PC-3 (cell line): Measurements from ENCODE around the gene XPC. TPM values are rescaled to one million over a fixed set of nuclear protein-coding genes. Genes with fewer than 3 reads are reported as not detected.
A peak's percentile ranks its signal among the peaks of the same experiment; 100 is the strongest.

Experiments
- ATAC-seq: fragments of 200-7000 bp; cut with Tn5 transposase; 2 replicates; pipeline ENCODE4 v1.9.1; 2020; ENCODE audit warnings: mild to moderate bottlenecking, moderate library complexity
- BruUV-seq: library from RNA; stranded (reverse); fragments of 400-500 nt; replicated peaks from 2 replicates; lab custom pipeline; 2021; lab: Mats Ljungman, UMichigan
- CTCF ChIA-PET: fragments of 300-600 bp; sonication (Branson Sonifier 250); formaldehyde crosslinking; loops from one replicate; lab custom pipeline; 2022; ENCODE audit warnings: antibody characterized with exemption; lab: Charles Lee
- POLR2A ChIA-PET: fragments of 300-600 bp; sonication (Branson Sonifier 250); formaldehyde crosslinking; loops from one replicate; lab custom pipeline; 2022; ENCODE audit warnings: antibody characterized with exemption; ENCODE audit not compliant: unreplicated experiment; lab: Charles Lee
- DNase-seq: peaks from one replicate; pipeline ENCODE4 v3.0.0-alpha.2; 2015
- H2AFZ ChIP-seq: fragments of 300-600 bp; sonication (generic); 2 replicates; pipeline ENCODE4 v1.6.0; 2016; ENCODE audit warnings: antibody characterized with exemption, low read length
- H3F3A ChIP-seq: fragments of 300-600 bp; sonication (generic); one replicate; pipeline ENCODE4 v1.6.0; 2017; ENCODE audit warnings: antibody characterized with exemption, low read length, control low read depth, mild to moderate bottlenecking; ENCODE audit not compliant: unreplicated experiment
- H3K27ac ChIP-seq: fragments of 300-600 bp; sonication (generic); 2 replicates; pipeline ENCODE4 v1.5.1; 2016; ENCODE audit warnings: mild to moderate bottlenecking, low read length
- H3K27me3 ChIP-seq: fragments of 300-600 bp; sonication (generic); 2 replicates; pipeline ENCODE4 v1.6.1; 2016; ENCODE audit warnings: low read length, mixed read lengths
- H3K36me3 ChIP-seq: fragments of 300-600 bp; sonication (generic); 2 replicates; pipeline ENCODE4 v1.6.1; 2016; ENCODE audit warnings: low read depth, mixed run types, low read length, mixed read lengths
- H3K4me1 ChIP-seq: fragments of 300-600 bp; sonication (generic); 2 replicates; pipeline ENCODE4 v1.5.1; 2016; ENCODE audit warnings: low read length; ENCODE audit not compliant: insufficient read depth
- H3K4me2 ChIP-seq: fragments of 300-600 bp; sonication (generic); 2 replicates; pipeline ENCODE4 v1.6.0; 2016; ENCODE audit warnings: low read length
- H3K4me3 ChIP-seq: fragments of 300-600 bp; sonication (generic); 2 replicates; pipeline ENCODE4 v1.5.1; 2016; ENCODE audit warnings: mild to moderate bottlenecking, low read length, mixed read lengths
- H3K79me2 ChIP-seq: fragments of 300-600 bp; sonication (generic); 2 replicates; pipeline ENCODE4 v1.6.1; 2017; ENCODE audit warnings: low read length, mixed read lengths
- H3K9ac ChIP-seq: fragments of 300-600 bp; sonication (generic); 2 replicates; pipeline ENCODE4 v1.6.0; 2016; ENCODE audit warnings: mild to moderate bottlenecking, low read length
- H3K9me2 ChIP-seq: fragments of 300-600 bp; sonication (generic); replicated peaks from 2 replicates; pipeline ENCODE4 v1.6.1; 2016; ENCODE audit warnings: mixed run types, low read length, mixed read lengths
- H3K9me3 ChIP-seq: fragments of 300-600 bp; sonication (generic); 2 replicates; pipeline ENCODE4 v1.6.1; 2016; ENCODE audit warnings: low read length, mixed read lengths
- H4K20me1 ChIP-seq: fragments of 300-600 bp; sonication (generic); 2 replicates; pipeline ENCODE4 v1.6.1; 2016; ENCODE audit warnings: low read length, mixed read lengths
- EZH2 ChIP-seq: fragments of 300-600 bp; sonication (generic); IDR thresholded peaks from one replicate; pipeline ENCODE4 v1.6.1; 2017; ENCODE audit warnings: antibody characterized with exemption, mild to moderate bottlenecking, low read length; ENCODE audit not compliant: unreplicated experiment
- EZH2phosphoT487 ChIP-seq: fragments of 300-600 bp; sonication (generic); IDR thresholded peaks from 2 replicates; pipeline ENCODE4 v1.6.1; 2018; ENCODE audit warnings: mild to moderate bottlenecking, antibody characterized with exemption, low read length, borderline replicate concordance
- intact Hi-C: fragments of 100-400 bp; cut with micrococcal nuclease; formaldehyde crosslinking; loops from 2 replicates; pipeline ENCODE4 v1.9.0; 2023
- total RNA-seq: library from RNA; depleted of rRNA; stranded (reverse); fragments of >200 nt; gene quantifications from 2 replicates; pipeline ENCODE4 v1.2.3, GENCODE V29; 2014
- TF ChIP-seq, protein P1 (sequence below): fragments of 300-600 bp; sonication (generic); conservative IDR thresholded peaks from 2 replicates; pipeline ENCODE4 v1.5.1; 2017; ENCODE audit warnings: antibody characterized with exemption, low read depth, mild to moderate bottlenecking, low read length

Gene XPC
- total RNA-seq, 1 experiment from 2014 or later, result 24.3 TPM

DNA sequence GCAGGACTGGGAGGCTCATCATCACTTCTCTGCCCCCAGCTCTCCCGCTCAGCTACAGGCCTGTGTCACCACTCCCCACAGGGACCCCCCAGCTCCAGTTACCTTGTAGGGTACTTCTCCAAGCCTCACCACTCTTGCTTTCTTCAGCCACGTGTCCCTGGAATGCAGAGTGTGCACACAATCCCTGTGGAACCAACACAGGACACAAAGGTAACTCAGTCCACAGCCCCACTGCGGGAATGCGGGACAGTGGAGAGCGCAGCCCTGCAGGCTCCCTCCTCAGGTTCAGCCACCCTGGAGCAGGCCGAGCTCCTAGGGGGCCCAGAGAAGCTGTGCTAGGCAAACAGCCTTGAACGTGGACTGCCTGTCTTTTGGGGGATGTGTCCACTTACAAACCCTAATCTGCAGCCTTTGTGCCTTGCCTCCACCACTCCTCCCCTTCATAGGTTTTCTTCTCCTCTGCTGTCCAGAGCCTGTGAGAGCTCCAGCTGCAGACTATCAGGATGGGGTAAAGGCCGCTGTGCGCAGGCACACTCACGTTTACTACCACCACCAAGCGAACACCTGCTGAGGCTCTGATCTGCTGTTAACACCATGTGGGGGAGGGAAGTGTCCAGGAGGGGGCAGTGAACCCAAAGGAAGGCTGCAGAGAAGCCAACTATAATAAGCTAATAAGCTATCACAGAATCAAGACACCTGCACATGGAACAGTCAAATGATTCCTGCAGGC is 26.0 kb downstream of the XPC start:
- Histone ChIP-seq H3K36me3 (peaks cover 5% of the 10 kb centered on the region; the same call in 1 of the 2 replicates), H3K9me3 (no peaks in the 10 kb centered on the region), H3K27me3 (no peaks in the 10 kb centered on the region), H3K4me2 (no peak overlapping the region), H3K9me2 (no peaks in the 10 kb centered on the region), H3K27ac (no peak overlapping the region), H3K4me3 (no peak overlapping the region), H2AFZ (no peak overlapping the region), H3K9ac (no peak overlapping the region), H3K4me1 (no peaks in the 10 kb centered on the region), H4K20me1 (no peaks in the 10 kb centered on the region), H3F3A (no peaks in the 10 kb centered on the region), H3K79me2 (no peaks in the 10 kb centered on the region)
- ATAC-seq (peak; percentile 62), DNase-seq (peak; percentile 29)
- intact Hi-C loops, result no loop called here
- no peak for TF ChIP-seq EZH2
- TF ChIP-seq, protein P1, sequence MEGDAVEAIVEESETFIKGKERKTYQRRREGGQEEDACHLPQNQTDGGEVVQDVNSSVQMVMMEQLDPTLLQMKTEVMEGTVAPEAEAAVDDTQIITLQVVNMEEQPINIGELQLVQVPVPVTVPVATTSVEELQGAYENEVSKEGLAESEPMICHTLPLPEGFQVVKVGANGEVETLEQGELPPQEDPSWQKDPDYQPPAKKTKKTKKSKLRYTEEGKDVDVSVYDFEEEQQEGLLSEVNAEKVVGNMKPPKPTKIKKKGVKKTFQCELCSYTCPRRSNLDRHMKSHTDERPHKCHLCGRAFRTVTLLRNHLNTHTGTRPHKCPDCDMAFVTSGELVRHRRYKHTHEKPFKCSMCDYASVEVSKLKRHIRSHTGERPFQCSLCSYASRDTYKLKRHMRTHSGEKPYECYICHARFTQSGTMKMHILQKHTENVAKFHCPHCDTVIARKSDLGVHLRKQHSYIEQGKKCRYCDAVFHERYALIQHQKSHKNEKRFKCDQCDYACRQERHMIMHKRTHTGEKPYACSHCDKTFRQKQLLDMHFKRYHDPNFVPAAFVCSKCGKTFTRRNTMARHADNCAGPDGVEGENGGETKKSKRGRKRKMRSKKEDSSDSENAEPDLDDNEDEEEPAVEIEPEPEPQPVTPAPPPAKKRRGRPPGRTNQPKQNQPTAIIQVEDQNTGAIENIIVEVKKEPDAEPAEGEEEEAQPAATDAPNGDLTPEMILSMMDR, result peak; percentile 64
- ChIA-PET CTCF (interaction anchor here (0.6 to 0.7 kb wide), 2 partner anchors 29 to 51 kb away, joined by 3 to 9 read pairs; no protein-coding TSS in a partner anchor), POLR2A (no interaction called here)
- BruUV-seq, result no TSS peak

DNA sequence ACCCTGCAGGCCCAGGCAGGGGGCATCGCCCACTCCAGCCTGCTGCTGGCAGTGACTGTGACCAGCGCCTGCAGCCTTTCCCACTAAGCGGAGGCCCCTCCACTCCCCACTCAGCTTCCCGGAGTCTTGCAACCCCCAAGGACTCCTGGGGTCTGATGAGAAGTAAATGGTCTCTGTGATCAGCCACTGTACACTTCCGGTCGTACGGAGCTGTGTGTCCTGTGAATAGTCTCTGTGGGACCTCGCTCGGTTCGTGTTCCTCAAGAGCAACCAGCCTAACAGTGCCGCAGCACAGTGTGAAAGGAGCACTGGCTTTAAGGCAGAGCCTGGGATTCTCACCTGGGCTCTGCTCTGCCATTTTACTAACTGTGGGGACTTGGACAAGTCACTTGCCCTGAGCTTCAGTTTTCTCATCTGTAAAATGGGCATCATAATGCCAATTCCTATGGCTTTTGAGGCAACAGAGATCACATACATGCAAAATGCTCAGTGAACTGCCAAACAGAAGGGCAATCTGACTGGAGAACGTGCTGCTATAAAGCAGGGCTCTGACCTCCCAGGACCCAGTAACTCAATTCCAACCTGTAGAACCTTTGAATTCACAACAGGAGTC is 26.8 kb downstream of the XPC start:
- no peaks in the 10 kb centered on the region for H3K9me3 ChIP-seq
- no peak overlapping the region for H3K27ac ChIP-seq
- H3K4me1 ChIP-seq, result no peaks in the 10 kb centered on the region
- H4K20me1 ChIP-seq, result no peaks in the 10 kb centered on the region
- ChIA-PET CTCF (no interaction called here), POLR2A (no interaction called here)
- H3F3A ChIP-seq, result no peaks in the 10 kb centered on the region
- no peaks in the 10 kb centered on the region for H3K79me2 ChIP-seq
- no peaks in the 10 kb centered on the region for H3K9me2 ChIP-seq
- ATAC-seq (no peak), DNase-seq (no peak)
- intact Hi-C loops, result no loop called here
- TF ChIP-seq, protein P1, result no peak
- TF ChIP-seq EZH2, result no peak
- no peak for TF ChIP-seq EZH2phosphoT487
- H3K9ac ChIP-seq, result no peak overlapping the region
- H3K27me3 ChIP-seq, result no peaks in the 10 kb centered on the region
- no TSS peak for BruUV-seq
- peaks cover 5% of the 10 kb centered on the region; the same call in 1 of the 2 replicates for H3K36me3 ChIP-seq
- no peak overlapping the region for H3K4me2 ChIP-seq
- H2AFZ ChIP-seq, result no peak overlapping the region
- no peak overlapping the region for H3K4me3 ChIP-seq
